Progenitor cell of endocrine pancreas (in vitro differentiated cells): ENCODE data around the gene COX8A. TPM values are rescaled to one million over a fixed set of nuclear protein-coding genes. Genes with fewer than 3 reads are reported as not detected.
"Not testable (repeated sequence)": the region's sequence is repeated elsewhere in the genome, so short reads cannot be mapped to it uniquely, and the experiment has no call there.

Source experiments
- DNase-seq: peaks from one replicate; pipeline ENCODE4 v3.0.0; 2021; ENCODE audit warnings: low spot score; ENCODE audit not compliant: unreplicated experiment
- H3K27ac Mint-ChIP-seq: 2 replicates; pipeline ENCODE4 v1.8.0; 2021; ENCODE audit warnings: mild to moderate bottlenecking, moderate library complexity, mixed read lengths
- H3K27me3 Mint-ChIP-seq: 2 replicates; pipeline ENCODE4 v1.8.0; 2021; ENCODE audit warnings: mixed read lengths
- H3K36me3 Mint-ChIP-seq: 2 replicates; pipeline ENCODE4 v1.8.0; 2022; ENCODE audit warnings: mixed read lengths; ENCODE audit not compliant: insufficient read depth
- H3K4me1 Mint-ChIP-seq: 2 replicates; pipeline ENCODE4 v1.8.0; 2021; ENCODE audit warnings: low read depth, mixed read lengths
- H3K4me3 Mint-ChIP-seq: 2 replicates; pipeline ENCODE4 v1.8.0; 2021; ENCODE audit warnings: low read depth, mild to moderate bottlenecking, moderate library complexity, mixed read lengths
- H3K9me3 Mint-ChIP-seq: 2 replicates; pipeline ENCODE4 v1.8.0; 2021; ENCODE audit warnings: low read depth, mixed read lengths
- total RNA-seq: library from RNA; stranded (reverse); gene quantifications from 2 replicates; pipeline ENCODE4 v1.2.1, GENCODE V29; 2021
- TF ChIP-seq, protein P1 (sequence below): fragments of 200-600 bp; sonication (generic); IDR thresholded peaks from one replicate; pipeline ENCODE4 v1.5.0; 2021; ENCODE audit warnings: antibody characterized with exemption, mild to moderate bottlenecking; ENCODE audit not compliant: unreplicated experiment

Gene COX8A
- total RNA-seq, 1 donor from 2014 or later, result 221 TPM

DNA sequence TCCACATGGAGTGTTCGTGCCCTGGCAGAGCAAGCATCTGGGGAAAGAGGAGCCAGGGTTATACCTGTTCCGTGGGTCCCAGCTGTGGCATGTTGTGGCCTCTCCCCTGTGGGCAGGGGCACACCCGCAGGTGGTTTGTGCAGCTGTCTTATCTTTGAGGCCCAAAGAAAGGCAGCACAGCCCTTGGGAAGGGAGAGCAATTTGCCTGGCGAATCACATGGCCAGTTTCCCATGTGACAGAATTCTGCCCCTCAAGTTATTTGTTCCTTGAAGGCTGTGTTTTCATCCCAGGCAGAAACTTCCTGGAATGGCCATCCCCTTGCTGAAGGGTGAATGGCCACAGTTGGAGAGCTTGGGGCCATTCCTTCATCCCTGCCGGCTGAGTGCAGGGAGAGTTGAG is 16.4 kb upstream of the COX8A start:
- H3K4me1 Mint-ChIP-seq, result peaks cover 6% of the 10 kb centered on the region

DNA sequence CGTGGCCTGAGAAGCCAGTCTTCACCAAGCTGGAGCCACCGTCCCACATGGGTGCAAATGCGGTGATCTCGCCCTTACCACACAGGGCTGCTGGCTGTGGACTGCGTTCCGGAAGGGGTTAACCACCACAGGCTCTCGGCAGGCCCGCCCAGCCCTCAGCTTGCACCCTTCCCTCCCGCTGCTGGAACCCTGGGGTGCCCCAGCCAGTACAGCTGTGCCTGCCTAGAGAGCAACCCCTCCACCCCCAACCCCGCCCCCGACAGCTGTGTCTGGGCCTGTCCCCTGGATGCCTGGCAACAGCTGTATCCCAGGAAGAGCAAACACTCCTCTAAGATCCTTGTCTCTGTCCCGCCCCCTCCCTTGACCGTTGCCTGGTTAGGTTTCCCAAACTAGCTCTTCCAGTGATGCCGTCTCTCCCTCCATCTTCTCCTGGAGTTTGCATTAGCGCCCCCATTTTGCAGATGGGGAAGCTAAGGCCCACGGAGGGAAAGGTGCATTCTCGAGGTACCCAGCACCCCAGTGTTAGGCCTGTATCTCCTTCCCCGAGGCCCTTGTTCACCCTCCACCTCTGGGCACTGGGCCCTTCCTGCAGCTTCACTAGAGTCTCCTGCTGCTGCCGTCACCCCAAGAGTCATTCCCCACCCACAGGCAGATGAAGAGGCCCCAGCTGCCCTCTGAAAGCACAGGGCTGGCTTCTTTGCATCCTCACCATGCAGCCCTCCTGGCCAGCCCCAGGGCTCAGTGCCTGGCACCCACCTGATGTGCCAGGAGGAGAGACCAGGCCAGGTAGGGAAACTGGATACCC is 12.6 kb upstream of the COX8A start:
- no peak for DNase-seq
- H3K4me3 Mint-ChIP-seq, result no peak overlapping the region
- no peaks in the 10 kb centered on the region for H3K36me3 Mint-ChIP-seq

More for the DNA sequence above, 16.4 kb upstream of the COX8A start:
- Mint-ChIP-seq H3K36me3 (peaks cover 3% of the 10 kb centered on the region), H3K27me3 (no peaks in the 10 kb centered on the region), H3K4me3 (no peak overlapping the region), H3K27ac (no peak overlapping the region), H3K9me3 (no peaks in the 10 kb centered on the region)
- TF ChIP-seq, protein P1, sequence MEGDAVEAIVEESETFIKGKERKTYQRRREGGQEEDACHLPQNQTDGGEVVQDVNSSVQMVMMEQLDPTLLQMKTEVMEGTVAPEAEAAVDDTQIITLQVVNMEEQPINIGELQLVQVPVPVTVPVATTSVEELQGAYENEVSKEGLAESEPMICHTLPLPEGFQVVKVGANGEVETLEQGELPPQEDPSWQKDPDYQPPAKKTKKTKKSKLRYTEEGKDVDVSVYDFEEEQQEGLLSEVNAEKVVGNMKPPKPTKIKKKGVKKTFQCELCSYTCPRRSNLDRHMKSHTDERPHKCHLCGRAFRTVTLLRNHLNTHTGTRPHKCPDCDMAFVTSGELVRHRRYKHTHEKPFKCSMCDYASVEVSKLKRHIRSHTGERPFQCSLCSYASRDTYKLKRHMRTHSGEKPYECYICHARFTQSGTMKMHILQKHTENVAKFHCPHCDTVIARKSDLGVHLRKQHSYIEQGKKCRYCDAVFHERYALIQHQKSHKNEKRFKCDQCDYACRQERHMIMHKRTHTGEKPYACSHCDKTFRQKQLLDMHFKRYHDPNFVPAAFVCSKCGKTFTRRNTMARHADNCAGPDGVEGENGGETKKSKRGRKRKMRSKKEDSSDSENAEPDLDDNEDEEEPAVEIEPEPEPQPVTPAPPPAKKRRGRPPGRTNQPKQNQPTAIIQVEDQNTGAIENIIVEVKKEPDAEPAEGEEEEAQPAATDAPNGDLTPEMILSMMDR, result no peak
- DNase-seq, result no peak

DNA sequence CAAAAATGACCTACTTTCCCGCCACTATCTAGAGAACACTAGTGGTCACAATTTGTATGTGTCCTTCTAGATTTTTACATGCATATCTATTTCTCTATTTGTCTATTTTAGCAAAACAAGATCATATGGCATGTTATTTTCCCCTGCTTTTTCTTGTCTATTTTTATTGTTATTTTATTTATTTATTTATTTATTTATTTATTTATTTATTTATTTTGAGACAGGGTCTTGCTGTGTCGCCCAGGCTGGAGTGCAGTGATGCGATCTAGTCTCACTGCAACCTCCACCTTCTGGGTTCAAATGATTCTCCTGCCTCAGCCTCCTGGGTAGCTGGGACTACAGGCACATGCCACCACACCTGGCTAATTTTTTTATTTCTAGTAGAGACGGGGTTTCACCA is 10.5 kb upstream of the COX8A start:
- not testable (repeated sequence) for H3K4me1 Mint-ChIP-seq, H3K36me3 Mint-ChIP-seq, H3K27me3 Mint-ChIP-seq, DNase-seq, H3K9me3 Mint-ChIP-seq, H3K27ac Mint-ChIP-seq, H3K4me3 Mint-ChIP-seq

More for the DNA sequence above, 12.6 kb upstream of the COX8A start:
- H3K27ac Mint-ChIP-seq, result peak overlapping the region; percentile 7
- no peaks in the 10 kb centered on the region for H3K27me3 Mint-ChIP-seq
- H3K9me3 Mint-ChIP-seq, result no peaks in the 10 kb centered on the region
- H3K4me1 Mint-ChIP-seq, result peaks cover 6% of the 10 kb centered on the region
- TF ChIP-seq, protein P1, result no peak

DNA sequence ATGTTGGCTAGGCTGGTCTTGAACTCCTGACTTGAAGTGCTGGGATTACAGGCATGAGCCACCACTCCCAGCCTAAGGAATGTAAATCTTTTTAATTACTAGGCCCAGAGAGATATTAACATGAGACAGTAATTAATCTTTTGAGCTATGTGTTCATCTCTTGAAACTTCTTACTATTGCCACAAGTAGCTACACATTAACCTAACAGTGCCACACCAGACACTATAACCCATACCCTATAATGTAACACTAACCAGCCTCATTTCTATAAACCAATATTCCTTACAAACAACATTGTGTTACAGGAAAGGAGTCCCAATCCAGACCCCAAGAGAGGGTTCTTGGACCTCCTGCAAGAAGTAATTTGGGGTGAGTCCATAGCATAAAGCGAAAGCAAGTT is 8.0 kb upstream of the COX8A start:
- TF ChIP-seq, protein P1, result no peak
- peaks cover 9% of the 10 kb centered on the region for H3K27me3 Mint-ChIP-seq

DNA sequence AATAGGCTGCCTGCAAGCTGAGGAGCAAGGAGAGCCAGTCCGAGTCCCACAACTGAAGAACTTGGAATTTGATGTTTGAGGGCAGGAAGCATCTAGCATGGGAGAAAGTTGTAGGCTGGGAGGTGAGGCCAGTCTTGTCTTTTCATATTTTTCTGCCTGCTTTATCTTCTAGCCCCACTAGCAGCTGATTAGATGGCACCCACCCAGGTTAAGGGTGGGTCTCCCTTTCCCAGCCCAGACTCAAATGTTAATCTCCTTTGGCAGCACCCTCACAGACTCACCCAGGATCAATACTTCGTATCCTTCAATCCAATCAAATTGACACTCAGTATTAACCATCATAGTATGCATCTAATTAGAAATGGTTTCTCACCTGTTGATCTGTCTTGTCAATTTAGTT is 5.0 kb upstream of the COX8A start:
- H3K27ac Mint-ChIP-seq, result peak overlapping the region; percentile 21
- no peak overlapping the region for H3K4me3 Mint-ChIP-seq
- H3K36me3 Mint-ChIP-seq, result peaks cover under 1% of the 10 kb centered on the region
- H3K27me3 Mint-ChIP-seq, result peaks cover 9% of the 10 kb centered on the region
- peaks cover 3% of the 10 kb centered on the region for H3K4me1 Mint-ChIP-seq
- no peak for DNase-seq
- TF ChIP-seq, protein P1, result no peak
- H3K9me3 Mint-ChIP-seq, result no peaks in the 10 kb centered on the region

More for the DNA sequence above, 8.0 kb upstream of the COX8A start:
- Mint-ChIP-seq H3K9me3 (no peaks in the 10 kb centered on the region), H3K27ac (no peak overlapping the region), H3K4me3 (no peak overlapping the region), H3K4me1 (peaks cover 5% of the 10 kb centered on the region), H3K36me3 (no peaks in the 10 kb centered on the region)
- DNase-seq, result no peak

DNA sequence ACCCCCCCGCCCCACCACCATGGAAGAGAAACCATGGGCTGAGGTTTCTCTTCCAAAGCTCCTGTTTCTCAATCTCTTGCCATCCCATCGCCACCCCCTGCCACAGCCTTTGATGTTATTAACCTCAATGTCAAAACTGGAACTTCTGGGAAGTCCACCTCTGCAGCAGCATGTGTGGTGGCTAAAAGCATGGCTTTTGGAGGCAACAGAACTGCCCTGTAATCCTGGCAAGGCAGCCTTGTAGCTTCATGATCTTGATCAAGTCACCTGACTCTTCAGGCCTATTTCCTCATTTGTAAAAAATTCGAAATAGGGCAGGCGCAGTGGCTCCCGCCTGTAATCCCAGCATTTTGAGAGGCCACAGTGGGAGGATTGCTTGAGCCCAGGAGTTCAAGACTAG is 3.5 kb upstream of the COX8A start:
- TF ChIP-seq, protein P1, result no peak
- Mint-ChIP-seq H3K9me3 (no peaks in the 10 kb centered on the region), H3K27me3 (peaks cover 9% of the 10 kb centered on the region)

DNA sequence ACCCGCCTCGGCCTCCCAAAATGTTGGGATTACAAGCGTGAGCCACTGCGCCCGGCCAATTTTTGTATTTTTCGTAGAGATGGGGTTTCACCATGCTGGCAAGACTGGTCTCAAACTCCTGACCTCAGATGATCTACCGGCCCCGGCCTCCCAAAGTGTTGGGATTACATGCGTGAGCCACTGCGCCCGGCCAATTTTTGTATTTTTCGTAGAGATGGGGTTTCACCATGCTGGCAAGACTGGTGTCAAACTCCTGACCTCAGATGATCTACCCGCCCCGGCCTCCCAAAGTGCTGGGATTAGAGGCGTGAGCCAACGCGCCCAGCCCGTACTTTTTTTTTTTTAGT is 535 bp upstream of the COX8A start:
- H3K9me3 Mint-ChIP-seq, H3K36me3 Mint-ChIP-seq, H3K27me3 Mint-ChIP-seq, DNase-seq: not testable (repeated sequence)
- Mint-ChIP-seq H3K4me1 (peaks cover 15% of the 10 kb centered on the region), H3K4me3 (peak overlapping the region; percentile 100), H3K27ac (peak overlapping the region; percentile 100)

More for the DNA sequence above, 3.5 kb upstream of the COX8A start:
- peaks cover 1% of the 10 kb centered on the region for H3K36me3 Mint-ChIP-seq
- no peak overlapping the region for H3K27ac Mint-ChIP-seq
- peaks cover 8% of the 10 kb centered on the region for H3K4me1 Mint-ChIP-seq
- DNase-seq, result no peak
- H3K4me3 Mint-ChIP-seq, result no peak overlapping the region
